Measurements from ENCODE around the gene NTM.

NTM gene

GRCh38 chr11:131591051-131591461 is 220.6 kb downstream of the NTM start:
- no peak for TF ChIP-seq CTCF (IDR thresholded peaks at IDR 0.05; ENCODE audit: borderline replicate concordance, insufficient read depth, low read depth, low read length)
- H3K4me3 ChIP-seq (ENCODE audit: low read depth, low read length): no peak overlapping the region

- TF ChIP-seq CTCF (IDR thresholded peaks at IDR 0.05; ENCODE audit: borderline replicate concordance, insufficient read depth, low read depth, low read length): no peak
- H3K4me3 ChIP-seq (ENCODE audit: low read depth, low read length): no peak overlapping the region
Measured at GRCh38 chr11:131592152-131592551, 221.7 kb downstream of the NTM start.

- TF ChIP-seq CTCF (IDR thresholded peaks at IDR 0.05; ENCODE audit: borderline replicate concordance, insufficient read depth, low read depth, low read length): no peak
- H3K4me3 ChIP-seq (ENCODE audit: low read depth, low read length): no peak overlapping the region
Measured at GRCh38 chr11:131592734-131593133, 222.3 kb downstream of the NTM start.

GRCh38 chr11:131593301-131593700 is 222.9 kb downstream of the NTM start:
- no peak overlapping the region for H3K4me3 ChIP-seq (ENCODE audit: low read depth, low read length)
- TF ChIP-seq CTCF (IDR thresholded peaks at IDR 0.05; ENCODE audit: borderline replicate concordance, insufficient read depth, low read depth, low read length): no peak

GRCh38 chr11:131595797-131596196 is 225.4 kb downstream of the NTM start:
- H3K4me3 ChIP-seq (ENCODE audit: low read depth, low read length): no peak overlapping the region
- TF ChIP-seq CTCF (IDR thresholded peaks at IDR 0.05; ENCODE audit: borderline replicate concordance, insufficient read depth, low read depth, low read length): no peak

GRCh38 chr11:131597890-131598289 is 227.5 kb downstream of the NTM start:
- H3K4me3 ChIP-seq (ENCODE audit: low read depth, low read length): no peak overlapping the region
- no peak for TF ChIP-seq CTCF (IDR thresholded peaks at IDR 0.05; ENCODE audit: borderline replicate concordance, insufficient read depth, low read depth, low read length)

- TF ChIP-seq CTCF (IDR thresholded peaks at IDR 0.05; ENCODE audit: borderline replicate concordance, insufficient read depth, low read depth, low read length): no peak
- no peak overlapping the region for H3K4me3 ChIP-seq (ENCODE audit: low read depth, low read length)
Measured at GRCh38 chr11:131598305-131598704, 227.9 kb downstream of the NTM start.

Data from GM12875 (cell line).